NCI-H1105 treated with DMSO at 0.1 percent for 48 hours (cell line): ENCODE results near the gene MTA3.
A peak's percentile ranks its signal among the peaks of the same experiment; 100 is the strongest.
"Not testable (repeated sequence)": the region's sequence is repeated elsewhere in the genome, so short reads cannot be mapped to it uniquely, and the experiment has no call there.

Experiments used
- DNase-seq: peaks from one replicate; lab custom pipeline; 2025; lab: John Stamatoyannopoulos, UW

MTA3 gene

GRCh38 chr2:42567364-42567763 lies 1.1 kb upstream of the MTA3 start:
- no peak for DNase-seq

- DNase-seq: peak; percentile 3
These were observed 529 bp upstream of the MTA3 start for GRCh38 chr2:42567806-42568400.

DNA sequence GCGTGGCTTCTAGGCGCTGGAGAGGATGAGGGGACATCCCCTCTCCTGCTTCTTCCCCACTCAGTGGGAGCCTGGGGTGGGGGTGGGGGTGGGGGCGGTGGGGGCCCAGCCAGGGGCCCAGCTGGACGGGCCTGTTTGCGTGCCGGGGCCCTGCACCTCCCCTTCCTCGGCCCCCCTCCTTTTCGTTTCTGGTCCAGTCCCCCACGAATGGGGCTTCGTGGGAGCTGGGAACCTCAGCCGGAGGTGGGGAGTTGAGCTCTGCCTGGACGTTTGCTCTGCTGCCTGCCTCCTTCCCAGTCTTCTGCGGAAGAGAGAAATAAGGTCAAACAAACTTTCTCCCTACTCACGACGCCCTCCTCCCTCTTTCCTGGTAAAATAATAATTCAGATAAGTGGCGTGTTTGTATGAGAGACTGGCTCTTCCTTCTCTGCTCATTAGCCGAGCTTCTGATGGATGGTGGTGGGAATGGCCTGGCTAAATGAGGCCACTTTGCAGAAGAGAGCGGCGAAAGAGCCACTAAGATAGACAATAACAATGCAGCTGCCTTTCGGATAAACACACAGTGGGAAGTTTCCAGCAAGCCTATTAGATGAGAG lies 782 bp downstream of the MTA3 start:
- DNase-seq: peak; percentile 49

GRCh38 chr2:42569883-42570282 lies 1.5 kb downstream of the MTA3 start:
- DNase-seq: peak; percentile 18

DNA sequence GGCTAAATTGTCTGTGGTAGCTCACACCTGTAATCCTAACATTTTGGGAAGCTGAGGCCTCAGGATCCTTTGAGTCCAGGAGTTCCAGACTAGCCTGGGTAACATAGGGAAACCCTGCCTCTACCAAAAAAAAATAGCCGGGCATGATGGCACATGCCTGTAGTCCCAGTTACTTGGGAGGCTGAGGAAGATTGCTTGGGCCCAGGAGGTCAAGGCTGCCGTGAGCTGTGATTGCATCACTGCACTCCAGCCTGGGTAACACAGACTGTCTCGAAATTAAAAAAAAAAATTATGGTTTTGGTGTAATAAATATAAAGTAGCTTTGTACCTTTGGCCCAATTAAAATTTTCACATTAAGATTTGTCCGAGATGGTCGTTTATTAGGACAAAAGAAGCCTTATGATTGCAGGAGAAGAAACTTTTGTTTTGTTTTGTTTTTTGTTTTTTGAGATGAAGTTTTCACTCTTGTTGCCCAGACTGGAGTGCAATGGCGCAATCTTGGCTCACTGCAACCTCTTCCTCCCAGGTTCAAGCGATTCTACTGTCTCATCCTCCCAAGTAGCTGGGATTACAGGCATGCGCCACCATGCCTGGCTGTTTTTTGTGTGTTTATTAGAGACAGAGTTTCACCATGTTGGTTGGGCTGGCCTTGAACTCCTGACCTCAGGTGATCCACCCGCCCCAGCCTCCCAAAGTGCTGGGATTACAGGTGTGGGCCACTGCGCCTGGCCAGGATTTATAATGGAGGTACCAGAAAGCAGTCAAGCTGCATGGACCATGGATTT lies 4.1 kb downstream of the MTA3 start:
- DNase-seq: no peak

DNA sequence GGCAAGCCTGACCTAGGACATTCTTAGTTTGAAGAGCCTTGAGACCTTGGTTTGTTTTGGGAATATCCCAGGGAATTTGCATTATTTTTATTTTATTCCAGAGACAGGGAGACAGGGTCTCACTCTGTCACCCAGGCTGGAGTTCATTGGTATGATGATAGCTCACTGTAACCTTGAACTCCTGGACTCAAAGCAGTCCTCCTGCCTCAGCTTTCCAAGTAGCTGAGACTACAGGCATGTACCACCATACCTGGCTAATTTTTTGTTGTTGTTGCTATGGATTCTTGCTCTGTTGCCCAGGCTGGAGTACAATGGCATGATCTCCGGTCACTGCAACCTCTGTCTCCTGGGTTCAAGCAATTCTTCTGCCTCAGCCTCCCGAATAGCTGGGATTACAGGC lies 4.8 kb downstream of the MTA3 start:
- DNase-seq: no peak

DNA sequence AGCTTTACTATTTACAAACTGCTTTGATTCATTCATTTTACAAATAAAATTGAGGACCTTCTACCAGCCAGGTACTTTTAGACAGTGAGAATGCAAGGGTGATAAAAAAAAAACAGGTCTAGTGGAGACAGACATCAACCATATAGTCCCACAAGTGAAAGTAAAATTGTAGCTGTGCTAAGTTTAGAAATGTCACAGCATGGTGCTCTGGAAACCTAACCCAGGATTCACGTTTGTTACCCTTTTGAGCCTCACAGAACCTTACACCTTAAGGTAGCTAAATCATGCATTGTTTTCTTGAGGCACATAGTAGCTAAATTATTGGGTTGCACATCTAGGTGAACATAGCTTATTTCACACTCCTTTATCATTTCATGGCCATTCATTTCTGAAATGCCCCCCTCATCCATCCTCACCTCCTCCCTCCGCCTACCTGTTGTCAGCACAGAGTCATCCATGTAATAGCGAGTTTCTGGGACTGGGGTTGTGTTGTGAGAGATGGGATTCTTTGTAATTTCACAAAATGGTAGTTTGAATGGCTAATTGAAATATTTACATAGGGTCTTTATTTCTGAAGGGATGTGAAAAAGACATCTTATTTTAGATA lies 7.1 kb downstream of the MTA3 start:
- DNase-seq: no peak

- DNase-seq: no peak
These were observed 10.2 kb downstream of the MTA3 start for GRCh38 chr2:42578621-42579020.

DNA sequence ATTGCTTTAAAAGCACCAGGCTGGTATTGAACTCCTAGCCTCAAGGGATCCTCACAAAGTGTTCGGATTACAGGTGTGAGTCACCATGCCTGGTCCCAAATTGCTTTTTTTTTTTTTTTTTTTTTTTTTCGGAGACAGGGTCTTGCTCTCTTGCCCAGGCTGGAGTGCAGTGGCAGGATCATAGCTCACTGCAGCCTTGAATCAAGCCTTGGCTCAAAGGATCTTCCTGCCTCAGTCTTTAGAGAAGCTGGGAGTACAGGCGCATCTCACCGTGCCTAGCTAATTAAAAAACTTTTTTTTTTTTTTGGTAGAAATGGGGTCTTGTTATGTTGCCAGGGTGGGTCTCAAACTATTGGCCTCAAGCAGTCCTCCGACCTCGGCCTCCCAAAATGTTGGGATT lies 12.8 kb downstream of the MTA3 start:
- no peak for DNase-seq

DNA sequence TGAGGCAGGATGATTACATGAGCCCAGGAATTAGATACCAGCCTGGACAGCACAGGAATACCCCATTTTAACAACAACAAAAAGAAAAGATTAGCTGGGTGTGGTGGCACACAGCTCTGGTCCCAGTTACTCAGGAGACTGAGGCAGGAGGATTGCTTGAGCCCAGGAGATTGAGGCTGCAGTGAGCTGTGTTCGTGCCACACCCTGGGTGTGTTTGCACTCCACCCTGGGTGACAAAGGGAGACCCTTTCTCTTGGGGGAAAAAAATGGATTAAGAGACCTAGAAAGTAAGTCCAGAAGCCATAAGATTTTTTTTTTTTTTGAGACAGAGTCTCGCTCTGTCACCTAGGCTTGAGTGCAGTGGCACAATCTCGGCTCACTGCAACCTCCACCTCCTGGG lies 16.2 kb downstream of the MTA3 start:
- DNase-seq: not testable (repeated sequence)

GRCh38 chr2:42585779-42586178 lies 17.3 kb downstream of the MTA3 start:
- no peak for DNase-seq

GRCh38 chr2:42587526-42588117 lies 19.2 kb downstream of the MTA3 start:
- no peak for DNase-seq

GRCh38 chr2:42588121-42588520 lies 19.7 kb downstream of the MTA3 start:
- DNase-seq: no peak

GRCh38 chr2:42590176-42590575 lies 21.7 kb downstream of the MTA3 start:
- no peak for DNase-seq

DNA sequence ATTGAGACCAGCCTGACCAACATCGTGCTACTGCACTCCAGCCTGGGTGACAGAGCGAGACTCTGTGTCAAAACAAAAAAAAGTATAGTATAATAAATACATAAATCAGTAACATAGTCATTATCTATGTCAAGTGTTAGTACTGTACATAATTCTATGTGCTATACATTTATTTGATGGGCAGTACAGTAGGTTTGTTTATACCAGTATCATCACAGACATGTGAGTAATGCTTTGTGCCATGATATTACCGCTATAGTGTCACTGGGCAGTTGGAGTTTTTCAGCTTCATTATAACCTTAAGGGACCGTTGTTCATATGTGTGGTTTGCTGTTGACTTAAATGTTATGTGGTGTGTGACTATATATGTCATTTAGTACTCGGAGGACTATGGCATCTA lies 24.9 kb downstream of the MTA3 start:
- no peak for DNase-seq

GRCh38 chr2:42598656-42599055 lies 30.2 kb downstream of the MTA3 start:
- DNase-seq: no peak

DNA sequence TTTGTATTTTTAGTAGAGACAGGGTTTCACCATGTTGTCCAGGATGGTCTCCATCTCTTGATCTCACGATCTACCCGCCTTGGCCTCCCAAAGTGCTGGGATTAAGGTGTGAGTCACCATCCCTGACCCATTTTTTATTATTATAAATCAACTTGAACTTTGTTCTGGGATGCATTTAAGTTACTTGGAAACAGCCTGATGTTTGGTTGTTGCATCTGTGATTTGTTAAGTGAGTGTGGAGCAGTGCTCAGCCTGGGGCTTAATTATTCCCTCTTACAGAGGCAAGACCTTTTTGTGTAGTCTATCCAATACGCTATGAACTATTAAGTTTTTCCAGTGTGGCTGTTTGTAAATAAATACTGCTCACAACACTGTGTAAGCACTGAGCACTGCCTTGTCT lies 32.6 kb downstream of the MTA3 start:
- no peak for DNase-seq

DNA sequence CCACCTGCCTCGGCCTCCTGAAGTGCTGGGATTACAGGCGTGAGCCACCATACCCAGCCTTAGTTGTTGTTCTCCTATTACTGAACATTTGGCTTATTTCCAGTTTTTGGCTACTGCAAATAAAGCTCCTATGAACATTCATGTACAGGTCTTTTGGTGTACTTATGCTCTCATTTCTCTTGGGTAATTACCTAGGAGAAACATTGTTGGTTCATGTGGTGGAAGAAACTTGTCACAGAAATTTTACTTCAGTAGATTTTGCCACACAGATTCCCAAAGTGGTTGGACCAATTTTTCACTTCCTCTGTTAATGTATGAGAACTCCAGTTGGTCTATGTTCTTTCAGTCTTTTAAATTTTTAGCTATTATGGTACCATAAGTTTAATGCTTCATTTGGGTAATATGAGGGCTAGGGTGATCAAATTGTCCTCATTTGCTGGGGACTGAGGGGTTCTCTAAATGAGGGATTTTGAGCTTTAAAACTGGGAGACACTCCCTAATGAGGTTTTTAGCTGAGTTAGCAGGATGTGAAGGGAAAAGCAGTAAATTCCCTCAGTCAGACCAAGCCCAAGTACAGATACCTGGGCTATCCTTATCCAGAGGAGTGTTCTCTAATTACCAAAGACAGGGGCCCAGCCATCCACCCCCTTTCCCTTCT lies 33.9 kb downstream of the MTA3 start:
- peak; percentile 62 for DNase-seq

GRCh38 chr2:42602876-42603219 lies 34.4 kb downstream of the MTA3 start:
- no peak for DNase-seq

GRCh38 chr2:42604341-42604867 lies 36.0 kb downstream of the MTA3 start:
- not testable (repeated sequence) for DNase-seq

- not testable (repeated sequence) for DNase-seq
These were observed 37.7 kb downstream of the MTA3 start for GRCh38 chr2:42606166-42606565.

DNA sequence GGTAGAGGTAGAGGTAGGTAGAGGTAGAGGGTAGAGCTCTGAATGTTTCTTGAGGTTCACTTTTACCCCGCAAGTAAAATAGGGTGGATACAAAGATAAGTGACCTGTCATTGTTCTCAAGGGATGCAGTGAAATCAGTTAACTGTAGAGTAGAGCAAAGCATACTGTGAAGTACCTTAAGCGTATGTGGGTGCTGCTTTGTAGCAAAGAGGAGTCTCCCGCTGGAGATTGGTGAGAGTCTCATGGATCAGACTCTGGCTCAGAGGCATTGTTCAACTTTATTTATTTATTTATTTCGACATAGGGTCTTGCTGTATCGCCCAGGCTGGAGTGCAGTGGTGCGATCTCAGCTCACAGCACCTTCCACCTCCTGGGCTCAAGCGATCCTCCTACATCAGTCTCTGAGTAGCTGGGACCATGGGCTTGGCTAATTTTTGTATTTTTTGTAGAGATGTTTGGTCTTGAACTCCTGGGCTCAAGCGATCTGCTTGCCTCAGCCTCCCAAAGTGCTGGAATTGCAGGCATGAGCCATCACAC lies 38.7 kb downstream of the MTA3 start:
- no peak for DNase-seq
